Liver (tissue), 9 donors: ENCODE results near the gene FRMD1. TPM values are rescaled to one million over a fixed set of nuclear protein-coding genes. Genes with fewer than 3 reads are reported as not detected.

Experiments used
- DNase-seq: peaks from one replicate; pipeline ENCODE4 v3.0.0-alpha.2; 2017; ENCODE audit warnings: low spot score
- H3K27ac ChIP-seq, 2 donors: one replicate each; pipeline ENCODE4 v1.7.0; 2013; ENCODE audit warnings: inconsistent platforms in 2 of 2, low read length in 2 of 2, control low read depth in 1 of 2, low read depth in 1 of 2, mild to moderate bottlenecking in 1 of 2
- H3K27me3 ChIP-seq, 4 donors: one replicate each; pipeline versions ENCODE4 v1.6.1 to v1.7.0; 2013; ENCODE audit warnings: low read length in 3 of 4, inconsistent platforms in 1 of 4, mild to moderate bottlenecking in 1 of 4, moderate library complexity in 1 of 4; ENCODE audit not compliant: control insufficient read depth in 4 of 4, insufficient read depth in 4 of 4
- H3K36me3 ChIP-seq, 4 donors: one replicate each; pipeline versions ENCODE4 v1.6.1 to v1.7.0; 2013; ENCODE audit warnings: low read length in 3 of 4, mild to moderate bottlenecking in 3 of 4, low read depth in 1 of 4, moderate library complexity in 1 of 4; ENCODE audit not compliant: control insufficient read depth in 4 of 4, insufficient read depth in 3 of 4
- H3K4me1 ChIP-seq, 4 donors: one replicate each; pipeline versions ENCODE4 v1.6.1 to v1.7.0; 2013; ENCODE audit warnings: low read length in 3 of 4, mild to moderate bottlenecking in 3 of 4, moderate library complexity in 1 of 4; ENCODE audit not compliant: control insufficient read depth in 4 of 4, insufficient read depth in 4 of 4
- H3K4me3 ChIP-seq, 3 donors: one replicate each; pipeline versions ENCODE4 v1.6.1 to v1.7.0; 2013; ENCODE audit warnings: low read length in 3 of 3, control low read depth in 1 of 3, low read depth in 1 of 3, mild to moderate bottlenecking in 1 of 3
- H3K9ac ChIP-seq, 2 donors: one replicate each; pipeline ENCODE4 v1.7.0; 2013; ENCODE audit warnings: low read length in 2 of 2, mild to moderate bottlenecking in 2 of 2, moderate library complexity in 2 of 2, control low read depth in 1 of 2, low read depth in 1 of 2
- H3K9me3 ChIP-seq, 4 donors: one replicate each; pipeline versions ENCODE4 v1.6.1 to v1.7.0; 2013; ENCODE audit warnings: low read length in 3 of 4; ENCODE audit not compliant: control insufficient read depth in 4 of 4
- CTCF ChIP-seq: fragments of 150-350 bp; IDR thresholded peaks from 2 replicates; pipeline ENCODE4 v1.5.1; 2017; ENCODE audit warnings: improper control_type of control experiment, low read depth, low read length; ENCODE audit not compliant: missing input control
- EGR1 ChIP-seq, 2 donors: IDR thresholded peaks; 2 replicates each; pipeline ENCODE4 v1.6.1; 2016 to 2018; ENCODE audit warnings: antibody characterized with exemption in 2 of 2, low read depth in 2 of 2
- FOXA1 ChIP-seq: IDR thresholded peaks from 2 replicates; pipeline ENCODE4 v1.6.1; 2016; ENCODE audit warnings: antibody characterized with exemption
- FOXA2 ChIP-seq: IDR thresholded peaks from 2 replicates; pipeline ENCODE4 v1.6.1; 2016; ENCODE audit warnings: antibody characterized with exemption
- GABPA ChIP-seq, 2 donors: IDR thresholded peaks in 1 of 2; conservative IDR thresholded peaks in 1 of 2; 2 replicates each; pipeline ENCODE4 v1.6.1; 2016; ENCODE audit warnings: antibody characterized with exemption in 2 of 2, mild to moderate bottlenecking in 1 of 2, moderate library complexity in 1 of 2
- HNF4G ChIP-seq: IDR thresholded peaks from 2 replicates; pipeline ENCODE4 v1.6.1; 2016; ENCODE audit warnings: antibody characterized with exemption
- JUND ChIP-seq, 2 donors: IDR thresholded peaks; 2 replicates each; pipeline ENCODE4 v1.6.1; 2016; ENCODE audit warnings: antibody characterized with exemption in 2 of 2
- MAX ChIP-seq: IDR thresholded peaks from 2 replicates; pipeline ENCODE4 v1.6.1; 2016; ENCODE audit warnings: antibody characterized with exemption
- NR2F2 ChIP-seq: IDR thresholded peaks from 2 replicates; pipeline ENCODE4 v1.6.1; 2016; ENCODE audit warnings: antibody characterized with exemption
- RAD21 ChIP-seq, 2 donors: IDR thresholded peaks; 2 replicates each; pipeline ENCODE4 v1.6.1; 2016; ENCODE audit warnings: antibody characterized with exemption in 2 of 2, mild to moderate bottlenecking in 2 of 2
- REST ChIP-seq: IDR thresholded peaks from 2 replicates; pipeline ENCODE4 v1.6.1; 2016; ENCODE audit warnings: antibody characterized with exemption, mild to moderate bottlenecking
- RXRA ChIP-seq, 2 donors: IDR thresholded peaks; 2 replicates each; pipeline ENCODE4 v1.6.1; 2017 to 2018; ENCODE audit warnings: antibody characterized with exemption in 2 of 2, mild to moderate bottlenecking in 1 of 2
- SP1 ChIP-seq: IDR thresholded peaks from 2 replicates; pipeline ENCODE4 v1.6.1; 2018; ENCODE audit warnings: antibody characterized with exemption, mild to moderate bottlenecking
- TAF1 ChIP-seq: conservative IDR thresholded peaks from 2 replicates; pipeline ENCODE4 v1.6.1; 2016; ENCODE audit warnings: antibody characterized with exemption, mild to moderate bottlenecking
- YY1 ChIP-seq: IDR thresholded peaks from 2 replicates; pipeline ENCODE4 v1.6.1; 2016; ENCODE audit warnings: antibody characterized with exemption, mild to moderate bottlenecking
- WGBS: extraction: QIAGEN DNeasy Blood & Tissue Kit; methylation state at CpG from one replicate; pipeline ENCODE4 v1.1.7; 2013; 5-methylcytosine and 5-hydroxymethylcytosine counted together
- polyA plus RNA-seq, 2 donors: library from polyadenylated mRNA; stranded (reverse) in 1 of 2; unstranded in 1 of 2; fragments of 200-250 nt in 1 of 2; fragments of >200 nt in 1 of 2; fragmentation: Nextera tagmentation in 1 of 2; extraction: Ambion mirVana in 1 of 2; gene quantifications; one replicate each; pipeline versions ENCODE4 v1.2.1 to v1.2.3, GENCODE V29; 2013 to 2015
- total RNA-seq, 2 donors: library from RNA; depleted of rRNA; stranded (reverse); fragments of >200 nt; gene quantifications; one replicate each; pipeline ENCODE4 v1.2.3, GENCODE V29; 2014
- donor health status: healthy.
- donor health status: healthy.
- donor health status: healthy.
- donor health status: healthy.
- donor health status: healthy.

Gene FRMD1
- total and polyA plus RNA-seq, 4 donors = 0.04 to 0.17 (median 0.12) TPM

- no peak for TF ChIP-seq EGR1 (IDR thresholded peaks at IDR 0.05; ENCODE audit: low read depth in 2 of 2)
- TF ChIP-seq MAX = no peak
- no peak for TF ChIP-seq NR2F2
- TF ChIP-seq JUND (IDR thresholded peaks at IDR 0.05) = no peak
- no peak for TF ChIP-seq REST
- TF ChIP-seq RXRA (IDR thresholded peaks at IDR 0.05) = no peak
- TF ChIP-seq FOXA2 = no peak
- no peak for TF ChIP-seq HNF4G
- peaks cover 0 to 5% (median 4%) of the 10 kb centered on the region in 4 donors for H3K27me3 ChIP-seq
- no peak overlapping the region for H3K27ac ChIP-seq
- WGBS = 94% methylated on average over 13 of the region's 13 CpGs
- no peaks in the 10 kb centered on the region for H3K36me3 ChIP-seq
- H3K4me1 ChIP-seq = no peaks in the 10 kb centered on the region
- H3K9ac ChIP-seq = no peak overlapping the region
- no peak overlapping the region for H3K4me3 ChIP-seq
- no peak for DNase-seq
- no peaks in the 10 kb centered on the region for H3K9me3 ChIP-seq
These were observed 19.4 kb upstream of the FRMD1 start for GRCh38 chr6:168098431-168098861.

GRCh38 chr6:168097621-168098430, 18.8 kb upstream of the FRMD1 start:
- WGBS = 87% methylated on average over 22 of the region's 22 CpGs
- no peaks in the 10 kb centered on the region for H3K36me3 ChIP-seq
- no peaks in the 10 kb centered on the region for H3K9me3 ChIP-seq
- DNase-seq = no peak
- H3K4me1 ChIP-seq = no peaks in the 10 kb centered on the region
- no peak overlapping the region for H3K4me3 ChIP-seq
- TF ChIP-seq CTCF (no peak), HNF4G (no peak), JUND (IDR thresholded peaks at IDR 0.05) (no peak), YY1 (no peak), FOXA1 (no peak), TAF1 (no peak), NR2F2 (no peak), SP1 (no peak), GABPA (IDR thresholded peaks at IDR 0.05 in 1 of 2, conservative IDR thresholded peaks at IDR 0.05 in 1 of 2) (no peak), RXRA (IDR thresholded peaks at IDR 0.05) (no peak), RAD21 (IDR thresholded peaks at IDR 0.05) (no peak)
- peaks cover 0 to 5% (median 2%) of the 10 kb centered on the region in 4 donors for H3K27me3 ChIP-seq
- no peak overlapping the region for H3K27ac ChIP-seq
- H3K9ac ChIP-seq = no peak overlapping the region
